ENCODE measurements around the gene CDC42EP4. TPM values are rescaled to one million over a fixed set of nuclear protein-coding genes. Genes with fewer than 3 reads are reported as not detected.
"Not testable (repeated sequence)": the region's sequence is repeated elsewhere in the genome, so short reads cannot be mapped to it uniquely, and the experiment has no call there.

Gene CDC42EP4
- total RNA-seq, 1 donor from 2014 or later = 207 TPM

DNA sequence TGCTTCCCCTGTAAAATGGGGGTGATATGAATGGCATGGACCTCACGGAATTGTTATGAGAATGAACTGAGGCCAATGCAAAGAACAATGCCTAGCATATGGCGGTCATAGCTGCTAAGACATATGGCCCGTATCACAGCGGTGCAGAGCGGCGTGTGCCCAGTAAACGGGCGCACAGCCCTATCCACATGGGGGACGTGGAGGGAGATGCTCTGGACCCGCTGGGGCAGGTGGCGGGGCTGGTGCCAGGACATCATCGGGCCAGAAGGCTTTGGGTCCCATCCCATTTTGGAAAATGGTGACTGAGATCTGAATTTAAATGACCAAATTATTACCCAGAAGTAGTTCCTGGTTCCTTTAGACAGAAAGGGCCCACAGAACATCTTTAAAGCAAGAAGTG is 31.6 kb downstream of the CDC42EP4 start:
- DNase-seq (ENCODE audit: low spot score) = no peak

- no peak for DNase-seq (ENCODE audit: low spot score)
Observed at GRCh38 chr17:73279704-73280103, 32.1 kb downstream of the CDC42EP4 start.

DNA sequence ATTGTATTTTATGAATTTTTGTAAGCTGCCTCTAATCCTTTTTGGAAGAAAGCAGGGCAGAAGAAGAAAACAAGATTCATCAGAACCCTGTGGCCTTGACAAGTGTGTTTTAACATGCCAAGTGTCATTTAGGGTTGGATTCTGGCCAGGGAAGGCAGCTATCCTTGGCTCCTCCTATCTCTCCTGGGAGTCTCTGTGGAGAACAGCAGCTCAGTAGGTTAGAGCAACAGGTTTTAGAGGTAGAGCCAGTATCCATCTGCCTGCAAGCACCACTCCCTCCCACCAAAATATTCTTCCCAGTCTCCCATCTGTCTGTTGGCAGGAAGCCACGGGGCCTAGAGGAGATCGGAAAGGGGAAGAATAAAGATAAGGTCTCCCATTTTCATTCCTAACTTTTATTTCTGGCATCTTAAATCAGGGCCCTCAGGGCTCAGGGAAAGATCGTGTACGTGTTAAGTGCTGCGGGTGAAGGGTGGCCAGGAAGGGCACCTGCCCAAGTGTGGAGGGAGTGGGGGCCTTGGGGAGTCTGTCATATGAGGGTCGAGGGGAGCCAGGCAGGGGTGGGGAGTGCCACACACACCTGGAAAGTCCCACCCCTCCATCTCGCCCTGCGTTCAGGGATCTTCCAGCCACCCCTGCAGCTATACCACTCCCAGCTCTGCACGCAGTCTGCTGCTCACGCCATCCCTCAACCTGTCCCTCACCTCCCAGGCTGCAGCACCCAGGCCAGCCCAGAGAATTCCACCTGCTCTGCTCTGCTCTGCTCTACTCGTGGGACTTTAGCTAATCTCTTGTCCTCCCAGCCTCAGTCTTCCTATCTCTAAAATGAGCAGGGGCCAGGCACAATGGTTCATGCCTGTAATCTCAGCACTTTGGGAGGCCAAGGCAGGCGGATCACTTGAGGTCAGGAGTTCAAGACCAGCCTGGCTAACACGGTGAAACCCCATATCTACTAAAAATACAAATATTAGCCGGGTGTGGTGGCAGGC is 33.0 kb downstream of the CDC42EP4 start:
- no peak for DNase-seq (ENCODE audit: low spot score)

- DNase-seq (ENCODE audit: low spot score) = no peak
Observed at GRCh38 chr17:73278049-73278464, 33.7 kb downstream of the CDC42EP4 start.

DNA sequence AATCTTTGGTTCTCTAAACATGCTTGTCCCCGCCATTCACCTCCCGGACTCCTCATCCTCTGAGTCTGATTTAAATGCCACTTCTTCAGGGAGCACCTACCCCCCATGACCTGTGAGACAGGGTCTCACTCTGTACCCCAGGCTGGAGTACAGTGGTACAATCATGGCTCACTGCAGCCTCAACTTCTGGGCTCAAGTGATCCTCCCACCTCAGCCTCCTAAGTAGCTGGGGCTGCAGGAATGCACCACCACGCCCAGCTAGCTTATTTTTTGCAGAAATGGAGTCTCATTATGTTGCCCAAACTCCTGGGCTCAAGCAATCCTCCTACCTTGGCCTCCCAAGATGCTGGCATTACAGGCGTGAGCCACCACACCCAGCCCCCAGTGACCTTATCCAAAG is 37.3 kb downstream of the CDC42EP4 start:
- no peak for DNase-seq (ENCODE audit: low spot score)

DNA sequence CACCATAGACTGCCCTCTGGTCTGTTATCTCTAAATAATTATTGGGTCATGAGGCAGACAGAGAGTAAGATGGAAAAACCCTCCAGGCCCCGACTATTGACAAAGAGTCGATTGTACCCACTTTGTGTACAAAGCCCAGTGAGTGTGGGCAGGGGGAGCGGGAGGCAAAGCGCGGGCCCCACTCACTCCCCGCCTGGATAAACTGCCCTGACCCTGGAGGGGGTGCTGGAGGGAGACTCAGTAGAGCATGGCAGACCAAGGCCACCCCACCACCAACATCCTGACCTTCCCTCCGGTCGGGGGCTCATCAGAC is 38.9 kb downstream of the CDC42EP4 start:
- DNase-seq (ENCODE audit: low spot score) = no peak

- DNase-seq (ENCODE audit: low spot score) = no peak
Observed at GRCh38 chr17:73271072-73271471, 40.7 kb downstream of the CDC42EP4 start.

GRCh38 chr17:73269791-73270190 is 42.0 kb downstream of the CDC42EP4 start:
- DNase-seq (ENCODE audit: low spot score) = no peak

GRCh38 chr17:73269329-73269615 is 42.5 kb downstream of the CDC42EP4 start:
- no peak for DNase-seq (ENCODE audit: low spot score)

DNA sequence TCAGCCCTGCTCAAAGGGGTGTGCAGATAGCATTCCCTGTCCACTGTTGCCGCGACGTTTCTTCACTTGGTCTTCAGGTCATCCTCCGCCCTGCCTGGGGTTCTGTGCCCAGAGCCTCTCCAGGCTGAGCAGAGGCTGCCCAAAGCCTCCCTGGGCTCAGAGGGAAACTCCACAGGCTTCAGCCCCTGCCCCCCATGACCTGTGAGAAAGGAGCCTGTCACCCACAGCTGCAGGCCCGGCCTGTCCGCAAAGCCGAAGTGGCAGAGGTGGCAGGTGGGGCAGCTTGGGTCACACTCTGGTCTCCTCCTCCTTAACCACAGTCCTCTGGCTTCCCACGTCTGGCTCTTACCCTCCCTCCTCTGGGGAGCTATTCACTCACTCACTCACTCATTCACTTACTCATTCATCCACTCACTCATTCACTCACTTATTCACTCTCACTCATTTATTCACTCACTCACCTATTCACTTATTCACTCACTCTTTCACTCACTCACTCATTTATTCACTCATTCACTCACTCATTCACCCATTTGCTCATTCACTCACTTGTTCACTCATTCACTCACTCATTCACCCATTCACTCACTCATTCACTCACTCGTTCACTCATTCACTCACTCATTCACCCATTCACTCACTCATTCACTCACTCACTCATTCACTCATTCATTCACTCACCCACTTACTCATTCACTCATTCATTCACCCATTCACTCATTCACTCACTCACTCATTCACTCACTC is 43.0 kb downstream of the CDC42EP4 start:
- no peak for DNase-seq (ENCODE audit: low spot score)

DNA sequence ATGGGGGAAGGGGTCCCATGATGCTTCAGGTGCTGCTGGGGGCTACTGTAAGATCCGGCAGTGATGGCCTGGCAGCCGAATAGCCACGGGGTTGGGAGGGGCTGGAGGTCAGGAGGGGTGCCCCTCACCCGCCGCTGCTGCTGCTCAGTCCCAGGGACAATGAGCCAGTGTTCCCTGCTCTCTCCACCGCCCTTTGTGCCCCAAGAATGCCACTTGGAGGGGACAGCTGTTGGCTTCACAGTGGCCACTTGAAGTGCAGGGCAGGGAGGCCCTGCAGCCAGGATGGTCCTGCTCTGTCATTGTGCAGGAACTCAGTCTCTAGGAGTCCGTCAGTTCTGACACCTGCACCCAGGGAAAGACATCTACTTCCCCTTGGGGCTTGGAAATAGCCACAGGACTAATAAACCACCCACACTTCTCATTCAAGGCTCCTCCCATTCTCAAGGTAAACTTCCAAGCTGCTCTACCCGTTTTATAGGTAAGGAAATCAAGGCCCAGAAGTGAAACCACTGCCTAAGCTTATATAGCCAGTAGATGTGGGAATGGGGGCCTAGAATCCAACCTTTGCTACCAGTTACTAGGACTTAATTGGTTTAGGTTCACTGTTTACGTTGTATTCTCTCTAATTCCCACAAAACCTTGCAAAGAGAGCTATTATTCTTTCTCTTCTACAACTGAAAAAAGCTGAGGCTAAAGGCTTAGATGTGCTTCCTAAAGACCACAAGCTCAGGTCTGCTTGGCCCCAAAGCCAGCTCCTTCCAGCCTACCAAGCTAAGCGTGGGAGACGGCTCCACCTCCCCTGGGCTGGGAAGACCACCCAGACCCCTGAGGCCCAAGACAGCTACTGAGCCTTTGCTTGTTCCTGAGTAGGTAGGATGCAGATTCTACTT is 43.9 kb downstream of the CDC42EP4 start:
- no peak for DNase-seq (ENCODE audit: low spot score)

DNA sequence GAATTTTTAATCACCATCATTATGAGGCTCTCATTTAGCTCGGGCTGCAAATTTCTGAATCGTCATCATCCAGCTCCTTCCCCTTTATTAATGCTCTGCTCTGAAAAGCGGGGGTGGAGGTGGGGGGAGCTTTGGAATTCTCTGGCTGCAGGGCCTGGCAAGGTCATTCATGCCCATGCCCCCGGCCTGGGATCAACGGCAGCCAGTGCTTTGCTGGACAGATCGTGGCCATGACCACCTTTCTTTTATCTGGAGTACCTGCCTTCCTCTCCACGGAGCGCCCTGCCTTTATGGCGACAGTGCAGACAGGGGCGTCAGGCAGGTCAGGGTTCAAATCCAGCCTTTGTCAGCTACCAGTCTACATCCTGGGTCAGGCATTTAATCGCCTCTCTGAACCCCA is 45.0 kb downstream of the CDC42EP4 start:
- no peak for DNase-seq (ENCODE audit: low spot score)

GRCh38 chr17:73265646-73266640 is 45.9 kb downstream of the CDC42EP4 start:
- DNase-seq (ENCODE audit: low spot score) = no peak

DNA sequence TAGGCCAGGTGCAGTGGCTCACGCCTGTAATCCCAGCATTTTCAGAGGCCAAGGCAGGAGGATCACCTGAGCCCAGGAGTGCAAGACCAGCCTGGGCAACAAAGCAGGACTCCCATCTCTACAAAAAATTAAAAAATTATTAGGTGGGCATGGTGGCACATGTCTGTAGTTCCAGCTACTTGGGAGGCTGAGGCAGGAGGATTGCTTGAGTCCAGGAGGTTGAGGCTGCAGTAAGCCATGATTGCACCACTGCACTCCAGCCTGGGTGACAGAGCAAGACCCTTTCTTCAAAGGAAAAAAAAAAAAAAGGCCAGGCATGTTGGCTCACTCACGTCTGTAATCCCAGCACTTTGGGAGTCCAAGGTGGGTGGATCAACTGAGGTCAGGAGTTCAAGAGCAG is 47.4 kb downstream of the CDC42EP4 start:
- not testable (repeated sequence) for DNase-seq (ENCODE audit: low spot score)

GRCh38 chr17:73262676-73263642 is 48.8 kb downstream of the CDC42EP4 start:
- no peak for DNase-seq (ENCODE audit: low spot score)

DNA sequence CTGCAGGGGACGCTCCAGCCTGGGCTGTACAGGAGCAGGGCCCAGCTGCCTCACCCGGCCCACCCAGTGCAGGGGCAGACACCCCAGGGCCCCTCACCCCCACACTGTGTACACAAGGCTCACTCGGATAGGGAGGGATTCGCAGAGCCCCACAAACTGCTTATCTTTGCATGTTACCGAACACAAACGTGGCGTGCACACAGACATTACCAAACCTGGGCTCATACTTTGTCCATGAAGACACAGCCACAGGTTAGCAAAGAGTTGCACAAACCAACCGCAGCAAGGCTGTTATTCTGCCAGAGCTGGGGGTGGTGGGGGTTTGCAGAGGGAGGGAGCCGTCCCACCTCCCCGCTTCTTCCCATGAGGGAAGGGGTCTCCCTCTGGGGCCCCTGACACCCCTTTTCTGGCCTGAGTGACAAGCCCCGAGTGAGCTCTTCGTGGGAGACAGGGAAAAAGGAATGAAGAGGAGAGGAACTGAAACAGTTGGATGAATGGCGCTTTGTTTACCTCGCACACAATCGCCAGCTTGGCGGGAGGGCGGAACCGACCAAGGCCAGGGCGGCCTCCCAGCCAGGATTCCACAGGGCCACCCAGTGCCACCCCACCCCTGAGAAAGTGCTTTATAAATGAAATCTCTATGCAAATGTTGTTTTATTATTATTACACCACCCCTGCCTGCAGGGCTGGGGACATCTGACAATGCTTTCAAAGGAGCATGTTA is 49.7 kb downstream of the CDC42EP4 start:
- DNase-seq (ENCODE audit: low spot score) = no peak

DNA sequence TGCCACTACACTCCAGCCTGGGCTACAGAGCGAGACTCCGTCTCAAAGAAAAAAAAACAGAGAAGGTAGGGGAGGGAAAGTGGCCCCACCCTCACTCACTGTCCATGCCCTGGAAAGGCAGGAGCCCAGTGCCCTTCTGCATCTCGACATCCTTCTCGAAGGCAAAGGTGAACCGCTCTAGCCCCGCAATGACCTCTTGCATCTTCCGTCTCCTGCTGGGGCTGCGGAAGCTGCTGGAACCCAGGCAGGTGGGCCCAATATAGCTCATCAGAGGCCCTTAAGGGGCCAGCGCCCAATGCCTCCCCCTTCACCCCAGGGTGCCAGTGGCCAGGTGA is 50.2 kb downstream of the CDC42EP4 start, which contains the start of gene CPSF4L:
Gene CPSF4L, minus strand, starts transcription at position 264 of the 335 bp plus-strand sequence. Its CDS starts 62 bp downstream, at position 202.
- DNase-seq (ENCODE audit: low spot score) = no peak

DNA sequence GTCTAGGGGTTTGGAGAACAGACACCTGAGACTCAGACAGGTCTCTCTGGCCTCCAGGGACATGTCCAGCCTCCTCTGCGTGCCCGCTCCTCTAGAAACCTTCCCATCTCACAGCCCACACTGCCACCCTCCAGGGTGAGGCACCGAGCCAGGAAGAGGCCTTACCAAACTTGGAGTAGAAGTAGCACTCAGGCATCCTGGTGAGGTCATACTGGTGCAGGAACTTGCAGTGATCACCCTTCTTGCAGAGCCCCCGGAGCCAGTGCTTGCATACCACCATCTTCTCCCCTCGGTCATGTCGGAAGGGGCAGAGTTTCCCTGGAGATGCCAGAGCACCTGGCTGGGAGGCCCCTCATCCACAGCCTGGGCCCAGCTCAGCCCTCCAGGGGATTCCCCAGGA is 54.3 kb downstream of the CDC42EP4 start:
- DNase-seq (ENCODE audit: low spot score) = no peak

- DNase-seq (ENCODE audit: low spot score) = no peak
Observed at GRCh38 chr17:73256220-73256619, 55.6 kb downstream of the CDC42EP4 start.
